NCI-H1048 (cell line): ENCODE measurements around the gene PRICKLE2.

Experiments
- DNase-seq: peaks from one replicate; lab custom pipeline; 2025; lab: John Stamatoyannopoulos, UW

PRICKLE2 gene

GRCh38 chr3:64070704-64071103 is 154.6 kb downstream of the PRICKLE2 start:
- no peak for DNase-seq

GRCh38 chr3:64067506-64068346 is 157.5 kb downstream of the PRICKLE2 start:
- DNase-seq, result no peak

GRCh38 chr3:64064804-64065203 is 160.5 kb downstream of the PRICKLE2 start:
- DNase-seq, result no peak

- DNase-seq, result no peak
These were observed 161.3 kb downstream of the PRICKLE2 start for GRCh38 chr3:64063983-64064438.

- no peak for DNase-seq
These were observed 161.9 kb downstream of the PRICKLE2 start for GRCh38 chr3:64063207-64063982.

GRCh38 chr3:64061628-64062027 is 163.6 kb downstream of the PRICKLE2 start:
- DNase-seq, result no peak

GRCh38 chr3:64059484-64060175 is 165.6 kb downstream of the PRICKLE2 start:
- DNase-seq, result no peak

- DNase-seq, result no peak
These were observed 166.7 kb downstream of the PRICKLE2 start for GRCh38 chr3:64058566-64058965.

GRCh38 chr3:64057231-64057630 is 168.0 kb downstream of the PRICKLE2 start:
- no peak for DNase-seq

- DNase-seq, result no peak
These were observed 168.6 kb downstream of the PRICKLE2 start for GRCh38 chr3:64056606-64057180.

GRCh38 chr3:64055076-64055475 is 170.2 kb downstream of the PRICKLE2 start:
- no peak for DNase-seq

- no peak for DNase-seq
These were observed 170.8 kb downstream of the PRICKLE2 start for GRCh38 chr3:64054488-64054887.

- no peak for DNase-seq
These were observed 171.7 kb downstream of the PRICKLE2 start for GRCh38 chr3:64053581-64053980.

GRCh38 chr3:64053117-64053516 is 172.1 kb downstream of the PRICKLE2 start:
- DNase-seq, result no peak

GRCh38 chr3:64049832-64050231 is 175.4 kb downstream of the PRICKLE2 start:
- no peak for DNase-seq

GRCh38 chr3:64049136-64049535 is 176.1 kb downstream of the PRICKLE2 start:
- no peak for DNase-seq

- no peak for DNase-seq
These were observed 176.6 kb downstream of the PRICKLE2 start for GRCh38 chr3:64048631-64049061.

- DNase-seq, result no peak
These were observed 177.5 kb downstream of the PRICKLE2 start for GRCh38 chr3:64047787-64048186.

- no peak for DNase-seq
These were observed 178.2 kb downstream of the PRICKLE2 start for GRCh38 chr3:64046996-64047594.

GRCh38 chr3:64046592-64046991 is 178.7 kb downstream of the PRICKLE2 start:
- DNase-seq, result no peak

GRCh38 chr3:64042952-64043351 is 182.3 kb downstream of the PRICKLE2 start:
- no peak for DNase-seq
